ENCODE data around the gene GULP1. TPM values are rescaled to one million over a fixed set of nuclear protein-coding genes. Genes with fewer than 3 reads are reported as not detected.
A peak's percentile ranks its signal among the peaks of the same experiment; 100 is the strongest.

The GULP1 gene
- total and polyA plus RNA-seq, 2 donors (not counting 1 experiment from before 2014, with no cell fraction given): 43.5 to 82.4 TPM

DNA sequence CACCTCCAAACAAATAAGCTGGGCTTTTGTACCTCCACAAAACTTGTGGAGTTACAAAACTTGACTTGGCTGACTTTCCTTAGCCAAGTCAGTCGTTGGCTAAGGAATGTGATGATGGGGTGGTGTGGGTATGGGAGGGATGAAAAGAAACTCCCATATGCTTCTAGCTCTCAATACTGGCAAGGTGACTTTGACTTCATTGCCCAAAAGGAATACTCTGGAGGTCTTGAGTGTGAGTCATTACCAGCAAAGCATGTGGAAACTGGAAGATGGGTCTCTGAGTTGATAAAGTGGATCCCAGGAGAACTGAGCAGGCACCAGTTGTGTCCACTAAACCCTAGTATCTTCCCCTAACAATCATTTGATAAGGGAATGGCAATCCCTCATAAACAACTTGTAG lies 226.7 kb downstream of the GULP1 start:
- H3K4me2 ChIP-seq (ENCODE audit: extremely low read depth, insufficient read depth, low read length): peak overlapping the region; percentile 23
- H3K36me3 ChIP-seq (ENCODE audit: control insufficient read depth, insufficient read depth, low read length): no peaks in the 10 kb centered on the region
- no peaks in the 10 kb centered on the region for H3K9me3 ChIP-seq (ENCODE audit: control insufficient read depth, insufficient read depth, low read depth, low read length)
- no peak overlapping the region for H3K4me3 ChIP-seq (replicated peaks in 1 of 4; ENCODE audit: control extremely low read depth in 1 of 4, insufficient read depth in 1 of 4, low read depth in 3 of 4, low read length in 4 of 4)
- H3K27me3 ChIP-seq (ENCODE audit: control insufficient read depth, insufficient read depth, low read length): no peaks in the 10 kb centered on the region
- no peak overlapping the region for H3K9ac ChIP-seq (ENCODE audit: insufficient read depth, low read length)
- no peak overlapping the region for H2AFZ ChIP-seq (ENCODE audit: low read length)
- no peaks in the 10 kb centered on the region for H4K20me1 ChIP-seq (ENCODE audit: control insufficient read depth, extremely low read depth, insufficient read depth, low read length)
- peaks cover 9% of the 10 kb centered on the region for H3K4me1 ChIP-seq (ENCODE audit: control insufficient read depth, extremely low read depth, insufficient read depth, low read length)
- H3K79me2 ChIP-seq (ENCODE audit: control insufficient read depth, insufficient read depth, low read length): no peaks in the 10 kb centered on the region
- no peak for TF ChIP-seq EZH2 (IDR thresholded peaks at IDR 0.05; ENCODE audit: low read length, missing control alignments)
- TF ChIP-seq, protein P1, sequence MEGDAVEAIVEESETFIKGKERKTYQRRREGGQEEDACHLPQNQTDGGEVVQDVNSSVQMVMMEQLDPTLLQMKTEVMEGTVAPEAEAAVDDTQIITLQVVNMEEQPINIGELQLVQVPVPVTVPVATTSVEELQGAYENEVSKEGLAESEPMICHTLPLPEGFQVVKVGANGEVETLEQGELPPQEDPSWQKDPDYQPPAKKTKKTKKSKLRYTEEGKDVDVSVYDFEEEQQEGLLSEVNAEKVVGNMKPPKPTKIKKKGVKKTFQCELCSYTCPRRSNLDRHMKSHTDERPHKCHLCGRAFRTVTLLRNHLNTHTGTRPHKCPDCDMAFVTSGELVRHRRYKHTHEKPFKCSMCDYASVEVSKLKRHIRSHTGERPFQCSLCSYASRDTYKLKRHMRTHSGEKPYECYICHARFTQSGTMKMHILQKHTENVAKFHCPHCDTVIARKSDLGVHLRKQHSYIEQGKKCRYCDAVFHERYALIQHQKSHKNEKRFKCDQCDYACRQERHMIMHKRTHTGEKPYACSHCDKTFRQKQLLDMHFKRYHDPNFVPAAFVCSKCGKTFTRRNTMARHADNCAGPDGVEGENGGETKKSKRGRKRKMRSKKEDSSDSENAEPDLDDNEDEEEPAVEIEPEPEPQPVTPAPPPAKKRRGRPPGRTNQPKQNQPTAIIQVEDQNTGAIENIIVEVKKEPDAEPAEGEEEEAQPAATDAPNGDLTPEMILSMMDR (conservative IDR thresholded peaks at IDR 0.05 in 1 of 2, IDR thresholded peaks at IDR 0.05 in 1 of 2; ENCODE audit: low read depth in 1 of 2, low read length in 2 of 2): no peak
- H3K27ac ChIP-seq (ENCODE audit: insufficient read depth, low read length): peak overlapping the region; percentile 9
- DNase-seq (ENCODE audit: low read depth in 2 of 2): peak in 1 of 2 donors; percentile 84

DNA sequence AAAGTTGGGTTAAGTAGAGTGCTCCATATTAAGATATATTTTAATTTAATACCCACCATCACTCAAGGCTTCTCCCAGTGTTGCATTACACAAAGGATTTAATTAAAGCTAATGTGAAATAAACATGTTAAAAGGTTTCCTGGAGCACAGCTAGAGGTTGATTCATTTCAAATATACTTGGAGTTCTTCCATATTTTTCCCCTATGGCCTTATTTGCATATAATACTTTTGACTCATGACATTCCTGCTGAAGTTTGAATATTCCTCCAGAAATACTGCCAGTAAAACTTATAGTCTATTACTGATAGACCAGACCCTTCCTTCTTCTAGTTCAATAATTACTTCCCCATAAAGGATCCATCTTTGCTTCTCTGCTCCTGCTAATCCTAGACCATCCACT lies 227.5 kb downstream of the GULP1 start:
- Histone ChIP-seq H2AFZ (ENCODE audit: low read length) (no peak overlapping the region), H3K9me3 (ENCODE audit: control insufficient read depth, insufficient read depth, low read depth, low read length) (no peaks in the 10 kb centered on the region), H3K27ac (ENCODE audit: insufficient read depth, low read length) (no peak overlapping the region), H3K4me2 (ENCODE audit: extremely low read depth, insufficient read depth, low read length) (no peak overlapping the region), H3K27me3 (ENCODE audit: control insufficient read depth, insufficient read depth, low read length) (no peaks in the 10 kb centered on the region), H4K20me1 (ENCODE audit: control insufficient read depth, extremely low read depth, insufficient read depth, low read length) (no peaks in the 10 kb centered on the region), H3K4me1 (ENCODE audit: control insufficient read depth, extremely low read depth, insufficient read depth, low read length) (peaks cover 9% of the 10 kb centered on the region), H3K79me2 (ENCODE audit: control insufficient read depth, insufficient read depth, low read length) (no peaks in the 10 kb centered on the region), H3K36me3 (ENCODE audit: control insufficient read depth, insufficient read depth, low read length) (no peaks in the 10 kb centered on the region), H3K9ac (ENCODE audit: insufficient read depth, low read length) (no peak overlapping the region), H3K4me3 (replicated peaks in 1 of 4; ENCODE audit: control extremely low read depth in 1 of 4, insufficient read depth in 1 of 4, low read depth in 3 of 4, low read length in 4 of 4) (no peak overlapping the region)
- TF ChIP-seq EZH2 (IDR thresholded peaks at IDR 0.05; ENCODE audit: low read length, missing control alignments): no peak
- TF ChIP-seq, protein P1 (conservative IDR thresholded peaks at IDR 0.05 in 1 of 2, IDR thresholded peaks at IDR 0.05 in 1 of 2; ENCODE audit: low read depth in 1 of 2, low read length in 2 of 2): no peak
- DNase-seq (ENCODE audit: low read depth in 2 of 2): peak; percentile 70 to 76

DNA sequence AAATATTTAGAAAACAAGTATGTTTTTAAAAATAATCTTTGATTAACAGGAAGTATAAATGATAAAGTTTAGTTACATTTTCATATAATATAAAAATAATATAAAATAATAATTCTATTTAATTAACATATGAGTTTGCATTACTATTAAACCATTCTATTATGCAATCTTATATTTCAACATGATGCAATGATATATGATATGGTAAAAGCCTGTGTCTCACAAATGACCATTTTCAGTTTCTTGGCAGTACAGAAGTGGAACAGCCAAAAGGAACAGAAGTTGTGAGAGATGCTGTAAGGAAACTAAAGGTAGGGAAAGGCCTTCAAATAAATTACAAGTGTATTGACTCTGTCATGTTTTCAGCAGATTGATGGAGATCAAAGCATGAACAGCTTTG lies 230.8 kb downstream of the GULP1 start:
- Histone ChIP-seq H3K4me3 (replicated peaks in 1 of 4; ENCODE audit: control extremely low read depth in 1 of 4, insufficient read depth in 1 of 4, low read depth in 3 of 4, low read length in 4 of 4) (no peak overlapping the region), H3K27ac (ENCODE audit: insufficient read depth, low read length) (no peak overlapping the region), H3K79me2 (ENCODE audit: control insufficient read depth, insufficient read depth, low read length) (no peaks in the 10 kb centered on the region), H3K36me3 (ENCODE audit: control insufficient read depth, insufficient read depth, low read length) (no peaks in the 10 kb centered on the region), H3K4me2 (ENCODE audit: extremely low read depth, insufficient read depth, low read length) (no peak overlapping the region), H2AFZ (ENCODE audit: low read length) (no peak overlapping the region), H3K27me3 (ENCODE audit: control insufficient read depth, insufficient read depth, low read length) (no peaks in the 10 kb centered on the region), H4K20me1 (ENCODE audit: control insufficient read depth, extremely low read depth, insufficient read depth, low read length) (no peaks in the 10 kb centered on the region), H3K9me3 (ENCODE audit: control insufficient read depth, insufficient read depth, low read depth, low read length) (no peaks in the 10 kb centered on the region), H3K9ac (ENCODE audit: insufficient read depth, low read length) (no peak overlapping the region), H3K4me1 (ENCODE audit: control insufficient read depth, extremely low read depth, insufficient read depth, low read length) (peaks cover 14% of the 10 kb centered on the region)
- DNase-seq (ENCODE audit: low read depth in 2 of 2): peak in 1 of 2 donors; percentile 68
- TF ChIP-seq, protein P1 (conservative IDR thresholded peaks at IDR 0.05 in 1 of 2, IDR thresholded peaks at IDR 0.05 in 1 of 2; ENCODE audit: low read depth in 1 of 2, low read length in 2 of 2): no peak
- no peak for TF ChIP-seq EZH2 (IDR thresholded peaks at IDR 0.05; ENCODE audit: low read length, missing control alignments)
